Measurements from ENCODE around the gene ENSA. TPM values are rescaled to one million over a fixed set of nuclear protein-coding genes. Genes with fewer than 3 reads are reported as not detected.
A peak's percentile ranks its signal among the peaks of the same experiment; 100 is the strongest.
"Not testable (repeated sequence)": the region's sequence is repeated elsewhere in the genome, so short reads cannot be mapped to it uniquely, and the experiment has no call there.

Gene ENSA, protein sequence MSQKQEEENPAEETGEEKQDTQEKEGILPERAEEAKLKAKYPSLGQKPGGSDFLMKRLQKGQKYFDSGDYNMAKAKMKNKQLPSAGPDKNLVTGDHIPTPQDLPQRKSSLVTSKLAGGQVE
- polyA plus RNA-seq (2012; ENCODE audit: insufficient read depth, insufficient read length) = 247 TPM

DNA sequence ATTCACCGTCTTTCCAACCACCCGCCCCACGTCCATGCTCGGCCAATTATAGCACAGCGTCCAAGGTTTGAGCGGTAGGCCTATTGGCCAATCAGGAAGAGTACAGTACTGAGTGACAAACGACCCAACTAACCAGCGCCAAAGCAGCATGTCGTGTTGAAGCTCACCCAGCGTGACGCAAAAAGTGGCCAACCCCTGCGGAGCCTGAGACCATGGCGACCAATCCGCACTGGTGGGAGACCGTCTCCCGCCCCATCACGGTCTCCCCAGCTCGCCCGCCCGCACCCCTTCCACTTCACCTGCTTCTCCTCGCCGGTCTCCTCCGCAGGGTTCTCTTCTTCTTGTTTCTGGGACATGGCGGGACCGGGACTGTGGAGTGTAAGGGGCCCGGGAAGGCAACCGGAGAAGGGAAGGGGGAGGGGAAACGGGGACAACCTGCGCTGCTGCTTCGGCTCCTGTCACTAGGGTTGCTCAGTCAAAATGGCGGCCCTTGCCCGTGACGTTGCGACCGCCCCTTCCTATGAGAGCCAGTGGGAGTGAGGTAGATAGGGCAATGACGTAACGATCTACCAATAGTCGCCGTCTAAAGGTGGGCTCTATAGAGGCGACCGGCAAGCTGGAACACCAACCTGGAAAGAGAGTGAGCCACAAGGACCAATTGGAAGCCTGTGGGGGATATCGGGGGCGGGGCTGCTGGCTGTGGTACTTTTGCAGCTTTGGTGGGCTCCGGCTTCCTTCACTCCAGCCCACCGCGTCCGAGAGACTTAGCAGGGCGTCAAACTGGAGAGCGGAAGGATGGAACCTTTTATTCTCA, at the start of gene ENSA:
Gene ENSA, minus strand, starts transcription at position 498 of the 814 bp plus-strand sequence. Its CDS starts 142 bp downstream, at position 356.
- DNase-seq (ENCODE audit: low read depth, low spot score) = peak; percentile 100
- peak within 1 kb of the TSS; percentile 61 for H3K4me3 ChIP-seq (ENCODE audit: low read length)

DNA sequence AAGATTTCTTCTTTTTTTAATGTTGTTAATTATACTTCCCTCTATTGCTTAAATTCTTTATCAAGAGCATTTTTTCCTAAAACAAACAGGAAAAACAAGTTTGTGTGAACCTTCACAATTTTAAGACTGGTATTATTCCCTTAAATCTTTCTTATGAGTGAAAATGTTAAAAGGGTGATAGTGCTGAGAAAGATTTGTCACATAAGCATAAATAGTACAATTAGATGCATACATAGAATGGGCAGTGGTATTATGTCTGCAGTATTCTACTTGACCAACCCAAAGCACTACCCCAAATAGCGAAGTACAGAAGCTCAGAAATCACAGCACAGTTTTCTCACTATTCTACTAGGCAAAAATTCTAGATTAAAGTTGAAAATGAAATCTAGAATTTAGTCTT, 49.6 kb upstream of the ENSA start:
- no peak for DNase-seq (ENCODE audit: low read depth, low spot score)
- H3K4me3 ChIP-seq (ENCODE audit: low read length) = no peak overlapping the region

DNA sequence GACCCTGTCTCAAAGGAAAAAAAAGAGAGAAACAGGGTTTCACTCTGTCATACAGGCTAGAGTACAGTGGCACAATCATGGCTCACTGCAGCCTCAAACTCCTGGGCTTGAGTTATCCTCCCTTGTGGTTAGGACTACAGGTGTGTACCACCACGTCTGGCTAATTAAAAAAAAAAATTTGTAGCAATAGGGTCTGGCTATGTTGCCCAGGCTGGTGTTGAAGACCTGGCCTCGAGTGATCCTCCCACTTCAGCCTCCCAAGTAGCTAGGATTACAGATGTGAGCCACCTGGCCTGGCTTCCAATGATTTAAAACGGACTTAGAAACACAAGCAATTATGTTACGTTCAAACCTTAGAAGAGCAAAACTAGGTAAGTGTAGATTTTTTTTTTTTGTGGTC, 45.5 kb upstream of the ENSA start:
- no peak overlapping the region for H3K4me3 ChIP-seq (ENCODE audit: low read length)
- no peak for DNase-seq (ENCODE audit: low read depth, low spot score)

DNA sequence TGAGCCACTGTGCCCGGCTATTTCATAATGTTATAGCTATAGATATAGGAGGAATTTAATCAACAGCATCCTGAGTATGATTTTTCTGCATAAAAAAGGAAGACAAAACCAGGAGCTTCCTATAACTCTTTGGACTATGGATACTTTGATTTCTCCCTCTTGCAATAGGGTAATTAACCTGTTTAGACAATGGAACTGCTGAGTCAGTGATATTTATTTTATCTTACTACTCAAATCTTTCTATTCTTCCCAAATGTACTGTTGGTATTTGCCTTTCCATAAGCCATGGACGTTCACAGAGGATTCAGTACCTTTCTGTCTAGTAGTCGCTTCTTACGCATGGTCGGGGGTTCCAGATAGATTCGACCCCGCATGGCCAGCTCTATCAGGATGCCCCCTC, 33.9 kb upstream of the ENSA start:
- no peak overlapping the region for H3K4me3 ChIP-seq (ENCODE audit: low read length)
- no peak for DNase-seq (ENCODE audit: low read depth, low spot score)

DNA sequence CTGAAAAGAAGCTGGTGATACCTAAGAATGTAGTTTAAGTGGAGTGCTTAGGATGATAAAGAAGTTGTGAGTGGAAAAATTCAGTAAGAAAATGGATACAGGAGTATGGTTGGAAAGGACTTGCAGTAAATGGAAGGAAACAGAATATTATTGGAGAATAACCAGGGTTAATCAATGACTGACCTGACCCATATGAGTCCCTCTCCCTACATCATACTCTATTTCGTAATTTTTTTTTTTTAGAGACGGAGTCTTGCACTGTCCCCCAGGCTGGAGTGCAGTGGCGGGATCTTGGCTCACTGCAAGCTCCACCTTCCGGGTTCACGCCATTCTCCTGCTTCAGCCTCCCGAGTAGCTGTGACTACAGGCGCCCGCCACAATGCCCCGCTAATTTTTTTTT, 33.4 kb upstream of the ENSA start:
- DNase-seq (ENCODE audit: low read depth, low spot score) = no peak
- no peak overlapping the region for H3K4me3 ChIP-seq (ENCODE audit: low read length)

DNA sequence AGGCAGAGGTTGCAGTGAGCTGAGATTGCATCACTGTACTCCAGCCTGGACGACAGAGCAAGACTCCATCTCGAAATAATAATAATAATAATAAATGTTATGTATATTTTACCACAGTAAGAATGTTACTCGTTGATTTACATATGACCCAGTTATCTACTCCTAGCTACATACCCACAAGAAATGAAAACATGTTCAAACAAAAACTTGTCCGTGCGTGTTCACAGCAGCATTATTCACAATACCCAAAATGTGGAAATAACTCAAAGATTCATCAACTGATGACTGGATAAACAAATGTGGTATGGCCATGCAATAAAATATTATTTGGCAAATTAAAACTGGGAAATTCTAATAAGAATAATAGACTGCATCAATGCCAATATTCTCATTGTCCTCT, 31.7 kb upstream of the ENSA start:
- DNase-seq (ENCODE audit: low read depth, low spot score) = no peak
- no peak overlapping the region for H3K4me3 ChIP-seq (ENCODE audit: low read length)

DNA sequence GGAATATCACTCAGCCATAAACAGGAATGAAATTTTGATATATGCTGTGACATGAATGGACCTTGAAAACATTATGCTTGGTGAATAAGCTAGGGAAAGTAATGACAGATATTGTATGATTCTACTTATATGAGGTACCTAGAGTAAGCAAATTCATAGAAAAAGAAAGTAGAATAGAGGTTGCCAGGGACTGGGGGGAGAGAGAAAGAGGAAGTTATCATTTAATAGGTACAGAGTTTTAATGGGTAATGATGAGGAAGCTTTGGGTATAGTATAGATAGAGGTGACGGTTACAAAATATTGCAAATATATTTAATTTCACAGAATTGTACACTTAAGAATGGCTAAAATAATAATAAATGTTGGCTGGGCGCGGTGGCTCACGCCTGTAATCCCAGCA, 31.2 kb upstream of the ENSA start:
- no peak for DNase-seq (ENCODE audit: low read depth, low spot score)
- H3K4me3 ChIP-seq (ENCODE audit: low read length) = no peak overlapping the region

DNA sequence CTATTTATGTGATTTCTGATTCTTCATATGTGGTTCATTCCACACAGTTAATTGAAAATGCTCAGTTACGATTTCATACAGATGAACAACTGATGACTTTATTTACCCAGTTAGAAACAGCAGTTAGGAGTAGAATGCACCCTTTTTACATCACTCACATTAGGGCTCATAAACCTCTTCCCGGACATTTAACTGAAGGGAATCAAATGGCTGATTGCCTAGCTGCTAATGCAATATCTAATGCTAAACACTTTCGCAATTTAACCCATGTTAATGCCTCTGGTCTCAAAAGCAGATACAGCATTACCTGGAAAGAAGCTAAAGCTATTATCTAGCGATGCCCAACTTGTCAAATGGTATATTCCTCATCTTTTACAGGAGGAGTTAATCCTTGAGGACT, 27.7 kb upstream of the ENSA start:
- not testable (repeated sequence) for H3K4me3 ChIP-seq (ENCODE audit: low read length); DNase-seq (ENCODE audit: low read depth, low spot score)

DNA sequence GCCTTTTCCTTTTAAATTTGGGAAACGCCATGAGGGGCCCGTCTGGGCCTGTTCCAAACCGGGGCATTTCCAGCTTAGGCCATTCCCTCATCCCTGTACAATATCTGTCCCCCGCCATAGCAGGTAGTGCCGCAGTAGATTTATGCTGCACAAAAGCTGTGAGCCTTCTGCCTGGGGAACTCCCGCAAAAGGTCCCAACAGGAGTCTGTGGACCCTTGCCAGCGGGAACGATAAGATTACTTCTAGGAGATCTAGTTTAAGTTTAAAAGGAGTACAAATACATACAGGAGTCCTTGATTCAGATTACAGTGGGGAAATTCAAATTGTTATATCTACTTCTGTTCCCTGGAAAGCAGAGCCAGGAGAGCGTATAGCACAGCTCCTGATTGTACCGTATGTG, 25.2 kb upstream of the ENSA start:
- not testable (repeated sequence) for H3K4me3 ChIP-seq (ENCODE audit: low read length); DNase-seq (ENCODE audit: low read depth, low spot score)

DNA sequence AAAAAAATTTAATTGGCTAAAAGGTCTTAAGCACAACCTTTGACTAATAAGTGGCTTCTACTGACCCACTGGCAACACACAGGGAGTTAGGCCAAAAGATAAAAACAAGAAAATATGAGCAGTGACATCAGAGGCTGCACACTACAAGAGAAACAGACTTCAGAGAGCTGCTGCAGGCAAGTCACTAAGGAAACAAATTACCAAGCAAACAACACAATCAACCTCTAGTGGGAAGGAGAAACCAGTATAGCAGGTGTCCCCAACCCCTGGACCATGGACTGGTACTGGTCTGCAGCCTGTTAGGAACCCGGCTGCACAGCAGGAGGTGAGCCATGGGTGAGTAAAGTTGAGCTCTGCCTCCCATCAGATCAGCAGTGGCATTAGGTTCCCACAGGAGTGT, 20.8 kb upstream of the ENSA start:
- H3K4me3 ChIP-seq (ENCODE audit: low read length) = no peak overlapping the region
- DNase-seq (ENCODE audit: low read depth, low spot score) = no peak

DNA sequence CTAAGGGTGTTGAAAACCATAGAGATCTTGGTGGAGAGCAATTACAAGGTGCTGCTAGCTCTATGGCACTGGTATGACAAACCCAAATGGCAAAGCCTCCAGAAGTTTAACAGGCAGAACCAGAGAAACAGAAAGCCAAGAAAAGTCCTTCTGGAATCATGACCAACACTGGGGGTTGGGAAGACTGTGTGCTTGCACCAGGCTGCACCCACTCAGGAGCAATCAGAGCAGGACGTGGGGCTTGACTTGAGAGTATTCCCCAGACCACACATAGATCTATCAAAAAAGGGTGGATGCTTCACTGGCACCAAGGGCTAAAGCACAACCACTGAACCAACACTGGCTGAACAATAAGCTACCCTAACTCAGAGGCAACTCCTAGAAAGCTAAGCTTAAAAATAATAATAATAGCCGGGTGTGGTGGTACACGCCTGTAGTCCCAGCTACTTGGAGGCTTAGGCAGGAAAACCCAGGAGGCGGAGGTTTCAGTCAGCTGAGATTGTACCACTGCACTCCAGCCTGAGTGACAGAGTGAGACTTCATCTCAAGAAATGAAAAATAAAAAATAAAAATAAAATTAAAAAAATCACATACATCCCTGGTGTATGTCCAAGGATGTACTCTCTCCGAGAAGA, 20.1 kb upstream of the ENSA start:
- no peak for DNase-seq (ENCODE audit: low read depth, low spot score)

DNA sequence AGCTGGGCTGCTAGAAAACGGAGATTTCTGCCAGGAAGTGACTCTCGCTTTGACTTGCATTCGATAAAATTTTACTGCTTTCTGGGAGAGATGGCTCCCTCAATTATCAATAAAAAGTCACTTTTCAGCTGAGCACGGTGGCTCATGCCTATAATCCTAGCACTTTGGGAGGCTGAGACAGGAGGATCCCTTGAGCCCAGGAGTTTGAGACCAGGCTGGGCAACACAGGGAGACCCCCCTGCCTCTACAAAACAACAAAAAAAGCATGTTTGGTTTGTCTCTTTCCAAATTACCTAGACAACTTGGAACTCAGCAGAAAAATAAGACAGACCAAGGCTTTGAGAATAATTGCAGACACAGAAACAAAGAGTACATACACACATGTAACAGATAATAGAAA, 12.9 kb upstream of the ENSA start:
- H3K4me3 ChIP-seq (ENCODE audit: low read length) = no peak overlapping the region
- no peak for DNase-seq (ENCODE audit: low read depth, low spot score)

More for the DNA sequence above, 20.1 kb upstream of the ENSA start:
- H3K4me3 ChIP-seq (ENCODE audit: low read length) = no peak overlapping the region

DNA sequence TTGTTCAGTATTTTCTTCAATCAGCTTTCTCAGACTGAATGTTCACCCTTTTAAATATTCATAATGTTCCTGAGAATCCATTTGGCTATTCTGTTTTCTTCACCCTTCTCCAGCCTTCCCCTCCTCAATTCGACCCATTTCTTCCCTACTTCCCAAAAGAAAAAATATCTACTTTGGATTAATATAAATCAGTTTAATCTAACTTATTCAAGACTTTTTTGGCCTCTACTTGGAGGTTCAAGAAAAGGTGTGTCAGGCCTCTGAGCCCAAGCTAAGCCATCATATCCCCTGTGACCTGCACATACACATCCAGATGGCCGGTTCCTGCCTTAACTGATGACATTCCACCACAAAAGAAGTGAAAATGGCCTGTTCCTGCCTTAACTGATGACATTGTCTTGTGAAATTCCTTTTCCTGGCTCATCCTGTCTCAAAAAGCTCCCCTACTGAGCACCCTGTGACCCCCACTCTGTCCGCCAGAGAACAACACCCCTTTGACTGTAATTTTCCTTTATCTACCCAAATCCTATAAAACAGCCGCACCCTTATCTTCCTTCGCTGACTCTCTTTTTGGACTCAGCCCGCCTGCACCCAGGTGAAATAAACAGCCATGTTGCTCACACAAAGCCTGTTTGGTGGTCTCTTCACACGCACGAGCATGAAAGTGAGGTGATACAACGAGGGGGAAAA, 11.9 kb upstream of the ENSA start:
- H3K4me3 ChIP-seq (ENCODE audit: low read length); DNase-seq (ENCODE audit: low read depth, low spot score): not testable (repeated sequence)

DNA sequence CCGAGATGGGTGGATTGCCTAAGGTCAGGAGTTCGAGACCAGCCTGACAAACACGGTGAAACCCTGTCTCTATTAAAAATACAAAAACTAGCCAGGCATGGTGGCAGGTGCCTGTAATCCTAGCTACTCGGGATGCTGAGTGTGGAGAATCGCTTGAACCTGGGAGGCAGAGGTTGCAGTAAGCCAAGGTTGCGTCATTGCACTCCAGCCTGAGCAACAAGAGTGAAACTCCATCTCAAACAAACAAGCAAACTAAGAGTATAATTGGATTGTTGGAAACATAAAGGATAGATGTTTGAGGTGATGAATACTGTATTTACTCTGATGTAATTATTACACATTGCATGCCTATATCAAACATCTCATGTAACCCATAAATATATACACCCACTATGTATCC, 9.0 kb upstream of the ENSA start:
- not testable (repeated sequence) for DNase-seq (ENCODE audit: low read depth, low spot score); H3K4me3 ChIP-seq (ENCODE audit: low read length)

DNA sequence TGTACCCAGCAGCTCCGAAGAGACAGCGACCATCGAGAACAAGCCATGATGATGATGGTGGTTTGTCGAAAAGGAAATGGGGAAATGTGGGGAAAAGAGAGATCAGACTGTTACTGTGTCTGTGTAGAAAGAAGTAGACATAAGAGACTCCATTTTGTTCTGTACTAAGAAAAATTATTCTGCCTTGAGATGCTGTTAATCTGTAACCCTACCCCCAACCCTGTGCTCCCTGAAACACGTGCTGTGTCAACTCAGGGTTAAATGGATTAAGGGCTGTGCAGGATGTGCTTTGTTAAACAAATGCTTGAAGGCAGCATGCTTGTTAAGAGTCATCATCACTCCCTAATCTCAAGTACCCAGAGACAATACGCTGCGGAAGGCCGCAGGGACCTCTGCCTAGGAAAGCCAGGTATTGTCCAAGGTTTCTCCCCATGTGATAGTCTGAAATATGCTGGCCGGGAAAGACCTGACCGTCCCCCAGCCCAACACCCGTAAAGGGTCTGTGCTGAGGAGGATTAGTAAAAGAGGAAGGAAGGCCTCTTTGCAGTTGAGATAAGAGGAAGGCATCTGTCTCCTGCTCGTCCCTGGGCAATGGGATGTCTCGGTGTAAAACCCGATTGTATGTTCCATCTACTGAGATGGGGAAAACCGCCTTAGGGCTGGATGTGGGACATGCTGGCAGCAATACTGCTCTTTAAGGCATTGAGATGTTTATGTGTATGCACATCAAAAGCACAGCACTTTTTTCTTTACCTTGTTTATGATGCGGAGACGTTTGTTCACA, 5.6 kb upstream of the ENSA start:
- not testable (repeated sequence) for DNase-seq (ENCODE audit: low read depth, low spot score); H3K4me3 ChIP-seq (ENCODE audit: low read length)

DNA sequence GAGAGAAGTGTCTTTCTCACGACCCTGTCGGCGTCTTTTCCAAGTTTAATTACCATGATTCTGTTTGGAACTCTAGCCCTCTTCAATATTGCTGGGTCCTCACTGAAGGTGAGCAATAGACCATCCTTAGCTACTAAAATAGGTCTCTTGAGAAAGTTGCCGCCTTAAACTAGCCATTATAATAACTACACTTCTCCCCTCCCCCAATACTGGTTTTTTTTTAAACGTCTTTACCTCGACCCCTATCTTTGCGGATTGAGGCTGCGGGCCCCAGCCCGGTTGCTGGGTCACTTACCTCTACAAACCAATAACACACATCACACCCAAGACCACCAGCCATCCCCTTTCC, 672 bp downstream of the ENSA start:
- H3K4me3 ChIP-seq (ENCODE audit: low read length) = peak overlapping the region; percentile 61
- no peak for DNase-seq (ENCODE audit: low read depth, low spot score)

DNA sequence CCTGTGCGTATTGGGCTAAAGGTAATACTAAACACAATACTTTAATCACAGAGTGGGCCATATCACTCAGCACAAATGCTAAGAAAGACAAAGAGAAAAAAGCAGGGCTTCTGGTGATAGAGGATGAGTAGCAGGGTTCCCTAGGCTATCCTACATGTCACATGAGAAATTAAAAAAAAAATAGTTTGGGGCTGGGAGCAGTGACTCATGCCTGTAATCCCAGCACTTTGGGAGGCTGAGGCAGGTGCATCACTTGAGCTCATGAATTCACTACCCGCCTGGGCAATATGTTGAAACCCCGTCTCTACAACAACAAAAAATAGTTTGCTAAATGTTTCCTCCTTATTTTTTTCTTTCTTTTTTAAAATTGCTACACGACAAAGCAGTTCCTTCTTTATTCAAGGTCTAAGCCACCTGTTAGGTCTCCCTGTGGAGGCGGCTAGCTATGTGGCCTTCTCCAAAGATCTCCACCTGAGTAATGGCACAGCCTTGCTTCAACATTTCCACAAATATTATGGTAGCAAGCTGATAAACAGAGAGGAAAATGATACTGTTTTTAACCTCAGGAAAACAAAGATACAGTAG, 1.5 kb downstream of the ENSA start:
- H3K4me3 ChIP-seq (ENCODE audit: low read length) = peak overlapping the region; percentile 61
- DNase-seq (ENCODE audit: low read depth, low spot score) = no peak

DNA sequence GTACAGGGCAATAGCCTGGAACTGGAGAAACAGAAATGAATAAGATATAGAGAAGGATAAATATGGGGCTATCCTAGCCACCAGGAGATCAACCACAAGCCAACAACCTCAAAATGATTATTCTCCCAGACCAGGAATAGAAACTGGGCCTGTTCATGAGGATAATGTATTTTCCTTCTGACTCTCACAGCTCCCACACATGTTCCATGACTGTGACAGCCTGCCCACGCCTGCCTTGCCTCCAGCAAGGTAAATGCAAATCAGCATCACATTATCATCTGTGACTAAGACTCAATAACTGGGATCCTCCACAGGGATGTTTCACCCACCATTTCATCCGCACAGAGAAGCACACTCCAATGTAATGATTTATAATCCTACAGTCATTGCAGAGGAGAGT, 3.3 kb downstream of the ENSA start:
- no peak for DNase-seq (ENCODE audit: low read depth, low spot score)
- no peak overlapping the region for H3K4me3 ChIP-seq (ENCODE audit: low read length)

DNA sequence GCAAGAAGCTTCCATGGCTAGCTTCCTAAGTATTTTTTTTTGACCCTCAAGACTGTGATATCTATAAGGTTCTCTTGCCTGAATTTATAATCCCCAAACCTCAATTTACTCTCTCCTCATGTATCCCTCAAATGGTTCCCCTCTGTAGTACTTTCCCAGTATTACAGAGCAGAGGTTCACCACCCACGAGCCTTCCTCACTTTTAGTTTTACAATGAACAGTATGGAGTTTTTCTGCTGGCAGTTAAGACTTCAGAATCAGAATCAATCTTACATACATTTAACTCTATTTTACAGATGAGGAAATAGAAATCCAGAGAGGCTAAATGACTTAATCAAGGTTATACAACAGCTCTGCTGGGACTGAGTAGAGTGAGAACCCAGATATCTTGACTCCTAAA, 4.9 kb downstream of the ENSA start:
- not testable (repeated sequence) for H3K4me3 ChIP-seq (ENCODE audit: low read length); DNase-seq (ENCODE audit: low read depth, low spot score)
